Osteoblast (primary cell): ENCODE results near the gene KLHL29. TPM values are rescaled to one million over a fixed set of nuclear protein-coding genes. Genes with fewer than 3 reads are reported as not detected.
A peak's percentile ranks its signal among the peaks of the same experiment; 100 is the strongest.

Source experiments
- DNase-seq: peaks from one replicate; pipeline ENCODE4 v3.0.0; 2011; ENCODE audit warnings: low spot score, mixed read lengths; ENCODE audit not compliant: insufficient read length; ENCODE audit errors: missing footprints
- H2AFZ ChIP-seq: 2 replicates; pipeline ENCODE4 v1.6.0; 2011; ENCODE audit warnings: mild to moderate bottlenecking, low read length
- H3K27ac ChIP-seq: 2 replicates; pipeline ENCODE4 v1.5.1; 2011; ENCODE audit warnings: mild to moderate bottlenecking, low read depth, low read length, moderate library complexity
- H3K27me3 ChIP-seq: 2 replicates; pipeline ENCODE4 v1.6.0; 2012; ENCODE audit warnings: mild to moderate bottlenecking, control low read depth, inconsistent platforms, low read length, moderate library complexity; ENCODE audit not compliant: insufficient read depth
- H3K36me3 ChIP-seq: 2 replicates; pipeline ENCODE4 v1.5.1; 2011; ENCODE audit warnings: mild to moderate bottlenecking, low read length, control low read depth, moderate library complexity; ENCODE audit not compliant: insufficient read depth
- H3K4me1 ChIP-seq: 2 replicates; pipeline ENCODE4 v1.5.1; 2011; ENCODE audit warnings: mild to moderate bottlenecking, low read length, control low read depth, moderate library complexity; ENCODE audit not compliant: insufficient read depth
- H3K4me2 ChIP-seq: 2 replicates; pipeline ENCODE4 v1.6.0; 2011; ENCODE audit warnings: mild to moderate bottlenecking, low read length; ENCODE audit not compliant: insufficient read depth
- H3K4me3 ChIP-seq: fragments of 200-600 bp; sonication (generic); 3 replicates; pipeline ENCODE4 v1.5.1; 2012; ENCODE audit warnings: mild to moderate bottlenecking, low read length, inconsistent platforms; ENCODE audit not compliant: insufficient read depth
- H3K79me2 ChIP-seq: 2 replicates; pipeline ENCODE4 v1.6.0; 2012; ENCODE audit warnings: mild to moderate bottlenecking, low read length, control low read depth, inconsistent platforms; ENCODE audit not compliant: insufficient read depth
- H3K9me3 ChIP-seq: 2 replicates; pipeline ENCODE4 v1.5.1; 2011; ENCODE audit warnings: low read depth, low read length, control low read depth
- H4K20me1 ChIP-seq: 2 replicates; pipeline ENCODE4 v1.6.0; 2012; ENCODE audit warnings: mild to moderate bottlenecking, low read length, control low read depth; ENCODE audit not compliant: insufficient read depth
- total RNA-seq: library from RNA; depleted of rRNA; stranded (reverse); fragments of >200 nt; gene quantifications from 2 replicates; pipeline ENCODE4 v1.2.3, GENCODE V29; 2012
- TF ChIP-seq, protein P1 (sequence below): IDR thresholded peaks from 2 replicates; pipeline ENCODE4 v1.5.1; 2011; ENCODE audit warnings: mild to moderate bottlenecking, low read depth, low read length, moderate library complexity; ENCODE audit errors: extremely low read depth

The KLHL29 gene
- total RNA-seq, 1 donor: 3.3 TPM

DNA sequence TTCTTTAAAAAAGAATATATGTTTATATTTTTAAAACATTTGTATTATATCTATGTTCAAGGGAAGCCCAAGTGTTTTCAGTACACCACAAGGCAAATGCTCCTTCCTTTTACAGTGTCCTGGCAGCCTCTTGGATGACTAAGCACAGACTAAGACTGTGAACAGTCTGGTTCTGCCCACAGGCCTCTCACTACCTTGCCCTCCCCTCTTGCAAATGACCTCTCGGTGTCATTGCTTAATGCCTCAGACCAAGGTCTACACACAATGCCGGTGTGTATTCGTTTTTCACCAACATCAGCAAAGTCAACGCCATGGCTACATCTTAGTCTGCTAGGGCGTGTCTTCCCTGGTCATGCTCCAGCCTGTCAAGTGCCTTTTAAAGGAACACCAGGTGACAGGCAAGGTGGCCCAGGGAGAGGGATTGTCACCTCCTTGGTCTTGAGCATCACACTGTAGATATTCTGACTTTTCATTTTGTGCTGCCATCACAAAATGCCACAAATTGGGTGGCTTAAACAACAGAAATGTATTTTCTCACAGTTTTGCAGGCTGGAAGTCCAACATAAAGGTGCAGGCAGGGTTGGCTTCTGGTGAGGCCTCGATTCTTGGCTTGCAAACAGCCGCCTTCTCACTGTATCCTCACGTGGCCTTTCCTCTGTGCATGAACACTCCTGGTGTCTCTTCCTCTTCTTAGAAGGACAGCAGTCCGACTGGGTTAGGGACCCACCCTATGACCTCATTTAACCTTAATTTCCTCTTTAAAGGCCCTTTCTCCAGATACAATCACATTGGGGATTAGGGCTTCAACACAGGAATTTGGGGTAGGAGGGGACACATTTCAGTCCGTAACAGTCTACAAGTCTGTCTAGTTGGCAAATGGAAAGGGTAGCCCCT, 266.5 kb downstream of the KLHL29 start:
- Histone ChIP-seq H3K4me1 (peaks cover 17% of the 10 kb centered on the region), H3K36me3 (no peaks in the 10 kb centered on the region), H3K27ac (peak overlapping the region; percentile 56), H2AFZ (no peak overlapping the region), H4K20me1 (no peaks in the 10 kb centered on the region), H3K79me2 (no peaks in the 10 kb centered on the region), H3K9me3 (no peaks in the 10 kb centered on the region), H3K4me3 (no peak overlapping the region), H3K27me3 (no peaks in the 10 kb centered on the region), H3K4me2 (no peak overlapping the region)
- peak; percentile 95 for DNase-seq
- TF ChIP-seq, protein P1, sequence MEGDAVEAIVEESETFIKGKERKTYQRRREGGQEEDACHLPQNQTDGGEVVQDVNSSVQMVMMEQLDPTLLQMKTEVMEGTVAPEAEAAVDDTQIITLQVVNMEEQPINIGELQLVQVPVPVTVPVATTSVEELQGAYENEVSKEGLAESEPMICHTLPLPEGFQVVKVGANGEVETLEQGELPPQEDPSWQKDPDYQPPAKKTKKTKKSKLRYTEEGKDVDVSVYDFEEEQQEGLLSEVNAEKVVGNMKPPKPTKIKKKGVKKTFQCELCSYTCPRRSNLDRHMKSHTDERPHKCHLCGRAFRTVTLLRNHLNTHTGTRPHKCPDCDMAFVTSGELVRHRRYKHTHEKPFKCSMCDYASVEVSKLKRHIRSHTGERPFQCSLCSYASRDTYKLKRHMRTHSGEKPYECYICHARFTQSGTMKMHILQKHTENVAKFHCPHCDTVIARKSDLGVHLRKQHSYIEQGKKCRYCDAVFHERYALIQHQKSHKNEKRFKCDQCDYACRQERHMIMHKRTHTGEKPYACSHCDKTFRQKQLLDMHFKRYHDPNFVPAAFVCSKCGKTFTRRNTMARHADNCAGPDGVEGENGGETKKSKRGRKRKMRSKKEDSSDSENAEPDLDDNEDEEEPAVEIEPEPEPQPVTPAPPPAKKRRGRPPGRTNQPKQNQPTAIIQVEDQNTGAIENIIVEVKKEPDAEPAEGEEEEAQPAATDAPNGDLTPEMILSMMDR: no peak

DNA sequence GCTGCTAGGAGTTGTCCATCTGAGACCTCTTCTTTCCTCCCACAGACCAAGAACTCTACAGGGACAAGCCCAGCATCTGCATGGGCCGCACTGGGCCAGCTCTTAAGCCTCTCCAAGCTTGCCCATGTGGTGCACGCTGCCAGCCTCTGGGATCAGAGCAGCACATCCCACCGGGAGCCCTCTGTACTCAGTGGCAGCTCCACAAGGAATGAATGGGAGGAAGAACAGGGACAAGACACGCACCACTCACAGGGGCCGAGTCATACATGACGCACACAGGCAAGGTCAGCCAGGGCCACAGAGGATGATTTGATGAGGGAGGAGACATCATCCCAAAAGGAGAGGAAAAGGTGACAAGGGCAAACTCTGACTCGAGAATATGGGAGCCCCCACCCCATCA, 268.3 kb downstream of the KLHL29 start:
- no peak overlapping the region for H2AFZ ChIP-seq
- H3K27ac ChIP-seq: no peak overlapping the region
- no peaks in the 10 kb centered on the region for H3K9me3 ChIP-seq
- peaks cover 17% of the 10 kb centered on the region for H3K4me1 ChIP-seq
- H3K4me2 ChIP-seq: no peak overlapping the region
- H3K27me3 ChIP-seq: no peaks in the 10 kb centered on the region
- TF ChIP-seq, protein P1: no peak
- DNase-seq: no peak
- H3K4me3 ChIP-seq: no peak overlapping the region
- H4K20me1 ChIP-seq: no peaks in the 10 kb centered on the region
- H3K79me2 ChIP-seq: no peaks in the 10 kb centered on the region
- no peaks in the 10 kb centered on the region for H3K36me3 ChIP-seq

DNA sequence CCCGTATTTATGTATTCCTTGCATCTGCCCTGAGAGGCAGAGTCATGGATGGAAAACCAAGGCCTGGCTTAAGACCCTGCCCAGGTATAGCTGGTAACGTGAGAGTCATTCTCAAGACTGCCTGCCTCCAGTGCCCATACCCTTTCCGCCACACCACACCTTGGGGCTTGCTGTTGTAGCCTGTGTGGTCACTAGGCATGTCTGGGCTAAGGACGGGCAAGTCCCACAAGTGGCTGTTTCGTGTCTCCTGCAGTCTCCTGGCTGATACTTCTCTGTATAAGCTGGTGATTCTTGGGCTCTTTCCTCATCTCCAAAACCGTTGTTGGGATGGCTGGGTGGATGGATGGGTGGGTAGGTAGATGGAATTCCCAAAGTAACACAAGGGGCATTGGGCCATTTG, 269.8 kb downstream of the KLHL29 start:
- Histone ChIP-seq H3K4me3 (no peak overlapping the region), H3K4me1 (peaks cover 17% of the 10 kb centered on the region), H3K27ac (no peak overlapping the region), H3K27me3 (no peaks in the 10 kb centered on the region), H3K4me2 (no peak overlapping the region), H2AFZ (no peak overlapping the region), H3K9me3 (no peaks in the 10 kb centered on the region), H3K36me3 (no peaks in the 10 kb centered on the region), H3K79me2 (no peaks in the 10 kb centered on the region), H4K20me1 (no peaks in the 10 kb centered on the region)
- DNase-seq: no peak
- TF ChIP-seq, protein P1: no peak

DNA sequence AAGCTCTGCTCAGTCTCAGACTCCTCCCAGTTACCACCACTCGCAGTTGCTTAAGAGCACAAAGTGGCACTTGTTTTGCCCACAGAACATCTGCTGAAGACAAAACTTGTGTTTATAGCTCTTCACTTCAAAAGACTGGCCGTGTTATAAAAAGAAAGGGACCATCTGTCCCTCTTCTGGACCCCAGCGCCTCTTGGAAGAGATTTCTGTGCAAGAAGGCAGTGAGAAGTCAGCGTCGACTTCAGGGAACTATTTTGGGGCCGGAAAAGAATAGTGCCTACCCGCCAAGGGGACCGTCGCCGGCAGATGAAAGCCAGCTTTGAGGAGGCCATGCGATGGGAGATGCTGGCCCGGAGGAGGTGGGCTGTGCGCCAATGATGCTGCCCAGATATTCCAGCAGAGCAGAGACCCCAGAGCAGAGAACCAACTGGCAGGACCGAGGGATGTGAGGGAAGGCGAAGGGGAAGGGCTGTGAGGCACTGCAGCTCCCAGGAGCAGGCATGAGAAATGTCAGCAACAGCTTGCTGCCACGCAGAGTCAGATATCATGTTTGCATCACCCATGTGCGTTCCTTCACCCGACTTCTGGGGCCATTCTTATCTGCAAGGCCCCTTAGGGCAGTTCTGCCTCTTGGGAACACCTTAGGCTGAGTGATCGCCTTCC, 271.1 kb downstream of the KLHL29 start:
- TF ChIP-seq, protein P1: no peak
- no peak for DNase-seq
- no peaks in the 10 kb centered on the region for H3K36me3 ChIP-seq

More for the DNA sequence above, 271.1 kb downstream of the KLHL29 start:
- Histone ChIP-seq H2AFZ (no peak overlapping the region), H3K79me2 (no peaks in the 10 kb centered on the region), H3K9me3 (no peaks in the 10 kb centered on the region), H3K4me2 (no peak overlapping the region), H4K20me1 (no peaks in the 10 kb centered on the region), H3K27ac (no peak overlapping the region), H3K4me3 (no peak overlapping the region), H3K4me1 (peaks cover 5% of the 10 kb centered on the region), H3K27me3 (no peaks in the 10 kb centered on the region)
